Measurements from ENCODE around the gene ARID3A. TPM values are rescaled to one million over a fixed set of nuclear protein-coding genes. Genes with fewer than 3 reads are reported as not detected.

The ARID3A gene
- total and polyA plus RNA-seq, 2 of the 13 experiments (the other 11 are each of a cell fraction or from before 2014, with no cell fraction given): 71.3 to 77.9 TPM

DNA sequence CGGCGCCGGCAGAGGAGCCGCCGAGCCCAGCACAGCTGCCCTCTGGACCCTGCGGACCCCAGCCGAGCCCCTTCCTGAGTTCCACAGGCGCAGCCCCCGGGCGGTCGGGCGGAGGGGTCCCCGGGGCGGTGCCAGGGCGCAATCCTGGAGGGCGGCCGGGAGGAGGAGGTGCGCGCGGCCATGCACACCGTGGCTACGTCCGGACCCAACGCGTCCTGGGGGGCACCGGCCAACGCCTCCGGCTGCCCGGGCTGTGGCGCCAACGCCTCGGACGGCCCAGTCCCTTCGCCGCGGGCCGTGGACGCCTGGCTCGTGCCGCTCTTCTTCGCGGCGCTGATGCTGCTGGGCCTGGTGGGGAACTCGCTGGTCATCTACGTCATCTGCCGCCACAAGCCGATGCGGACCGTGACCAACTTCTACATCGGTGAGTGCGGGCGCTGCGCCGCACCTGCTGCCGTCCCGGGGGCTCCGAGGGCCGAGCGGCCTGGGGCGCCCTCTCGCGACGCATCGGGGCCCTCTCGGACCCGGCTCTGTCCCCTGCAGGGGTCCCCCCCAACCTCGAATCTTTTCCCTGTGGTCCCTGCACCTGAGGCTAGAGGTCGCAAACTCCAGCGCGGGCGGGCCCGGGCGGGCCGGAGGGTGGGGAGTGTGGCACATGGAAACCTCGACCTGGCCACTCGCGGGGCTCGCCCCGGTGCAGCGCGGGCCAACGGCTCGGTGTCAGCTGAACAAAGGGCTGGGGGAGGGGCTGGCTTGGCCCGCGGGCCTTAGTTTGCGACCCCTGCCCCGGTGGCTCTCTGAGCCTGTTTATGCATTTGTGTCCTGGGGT is 8.3 kb upstream of the ARID3A start, which contains the start of gene KISS1R (continued):
- TF ChIP-seq, protein P1, sequence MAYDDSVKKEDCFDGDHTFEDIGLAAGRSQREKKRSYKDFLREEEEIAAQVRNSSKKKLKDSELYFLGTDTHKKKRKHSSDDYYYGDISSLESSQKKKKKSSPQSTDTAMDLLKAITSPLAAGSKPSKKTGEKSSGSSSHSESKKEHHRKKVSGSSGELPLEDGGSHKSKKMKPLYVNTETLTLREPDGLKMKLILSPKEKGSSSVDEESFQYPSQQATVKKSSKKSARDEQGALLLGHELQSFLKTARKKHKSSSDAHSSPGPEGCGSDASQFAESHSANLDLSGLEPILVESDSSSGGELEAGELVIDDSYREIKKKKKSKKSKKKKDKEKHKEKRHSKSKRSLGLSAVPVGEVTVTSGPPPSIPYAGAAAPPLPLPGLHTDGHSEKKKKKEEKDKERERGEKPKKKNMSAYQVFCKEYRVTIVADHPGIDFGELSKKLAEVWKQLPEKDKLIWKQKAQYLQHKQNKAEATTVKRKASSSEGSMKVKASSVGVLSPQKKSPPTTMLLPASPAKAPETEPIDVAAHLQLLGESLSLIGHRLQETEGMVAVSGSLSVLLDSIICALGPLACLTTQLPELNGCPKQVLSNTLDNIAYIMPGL (CRISPR knock-in tag; IDR thresholded peaks at IDR 0.05; ENCODE audit: borderline replicate concordance in 1 of 2, low read depth in 1 of 2): peak; percentile 95 to 97
- TF ChIP-seq TOPORS (CRISPR knock-in tag; IDR thresholded peaks at IDR 0.05) (no peak), ZFP82 (CRISPR knock-in tag; IDR thresholded peaks at IDR 0.05; ENCODE audit: borderline replicate concordance) (peak; percentile 78; the same call in 1 of the 2 replicates), ZNF17 (CRISPR knock-in tag; IDR thresholded peaks at IDR 0.05) (peak; percentile 87; the same call in 1 of the 2 replicates), NFKB2 (CRISPR knock-in tag; IDR thresholded peaks at IDR 0.05; ENCODE audit: borderline replicate concordance) (peak; percentile 83; the same call in 1 of the 2 replicates), PPARG (CRISPR knock-in tag; conservative IDR thresholded peaks at IDR 0.05) (no peak), HCFC1 (IDR thresholded peaks at IDR 0.05; ENCODE audit: low read depth, low read length) (no peak), SP2 (CRISPR knock-in tag; IDR thresholded peaks at IDR 0.05) (peak; percentile 18; the same call in 1 of the 2 replicates), ARNTL (CRISPR knock-in tag; IDR thresholded peaks at IDR 0.05) (no peak; the same call in 1 of the 2 replicates), CHD2 (IDR thresholded peaks at IDR 0.05; ENCODE audit: low read depth, low read length) (no peak), KLF6 (CRISPR knock-in tag; IDR thresholded peaks at IDR 0.05) (0 out of 2 replicates have a peak, but pooled peaks have one; percentile 52), ZSCAN20 (CRISPR knock-in tag; IDR thresholded peaks at IDR 0.05; ENCODE audit: borderline replicate concordance) (peak; percentile 63; the same call in 1 of the 2 replicates)
- TF ChIP-seq, protein P2, sequence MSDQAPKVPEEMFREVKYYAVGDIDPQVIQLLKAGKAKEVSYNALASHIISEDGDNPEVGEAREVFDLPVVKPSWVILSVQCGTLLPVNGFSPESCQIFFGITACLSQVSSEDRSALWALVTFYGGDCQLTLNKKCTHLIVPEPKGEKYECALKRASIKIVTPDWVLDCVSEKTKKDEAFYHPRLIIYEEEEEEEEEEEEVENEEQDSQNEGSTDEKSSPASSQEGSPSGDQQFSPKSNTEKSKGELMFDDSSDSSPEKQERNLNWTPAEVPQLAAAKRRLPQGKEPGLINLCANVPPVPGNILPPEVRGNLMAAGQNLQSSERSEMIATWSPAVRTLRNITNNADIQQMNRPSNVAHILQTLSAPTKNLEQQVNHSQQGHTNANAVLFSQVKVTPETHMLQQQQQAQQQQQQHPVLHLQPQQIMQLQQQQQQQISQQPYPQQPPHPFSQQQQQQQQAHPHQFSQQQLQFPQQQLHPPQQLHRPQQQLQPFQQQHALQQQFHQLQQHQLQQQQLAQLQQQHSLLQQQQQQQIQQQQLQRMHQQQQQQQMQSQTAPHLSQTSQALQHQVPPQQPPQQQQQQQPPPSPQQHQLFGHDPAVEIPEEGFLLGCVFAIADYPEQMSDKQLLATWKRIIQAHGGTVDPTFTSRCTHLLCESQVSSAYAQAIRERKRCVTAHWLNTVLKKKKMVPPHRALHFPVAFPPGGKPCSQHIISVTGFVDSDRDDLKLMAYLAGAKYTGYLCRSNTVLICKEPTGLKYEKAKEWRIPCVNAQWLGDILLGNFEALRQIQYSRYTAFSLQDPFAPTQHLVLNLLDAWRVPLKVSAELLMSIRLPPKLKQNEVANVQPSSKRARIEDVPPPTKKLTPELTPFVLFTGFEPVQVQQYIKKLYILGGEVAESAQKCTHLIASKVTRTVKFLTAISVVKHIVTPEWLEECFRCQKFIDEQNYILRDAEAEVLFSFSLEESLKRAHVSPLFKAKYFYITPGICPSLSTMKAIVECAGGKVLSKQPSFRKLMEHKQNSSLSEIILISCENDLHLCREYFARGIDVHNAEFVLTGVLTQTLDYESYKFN (CRISPR knock-in tag; conservative IDR thresholded peaks at IDR 0.05): peak; percentile 40; the same call in 1 of the 2 replicates
- TF ChIP-seq, protein P3, sequence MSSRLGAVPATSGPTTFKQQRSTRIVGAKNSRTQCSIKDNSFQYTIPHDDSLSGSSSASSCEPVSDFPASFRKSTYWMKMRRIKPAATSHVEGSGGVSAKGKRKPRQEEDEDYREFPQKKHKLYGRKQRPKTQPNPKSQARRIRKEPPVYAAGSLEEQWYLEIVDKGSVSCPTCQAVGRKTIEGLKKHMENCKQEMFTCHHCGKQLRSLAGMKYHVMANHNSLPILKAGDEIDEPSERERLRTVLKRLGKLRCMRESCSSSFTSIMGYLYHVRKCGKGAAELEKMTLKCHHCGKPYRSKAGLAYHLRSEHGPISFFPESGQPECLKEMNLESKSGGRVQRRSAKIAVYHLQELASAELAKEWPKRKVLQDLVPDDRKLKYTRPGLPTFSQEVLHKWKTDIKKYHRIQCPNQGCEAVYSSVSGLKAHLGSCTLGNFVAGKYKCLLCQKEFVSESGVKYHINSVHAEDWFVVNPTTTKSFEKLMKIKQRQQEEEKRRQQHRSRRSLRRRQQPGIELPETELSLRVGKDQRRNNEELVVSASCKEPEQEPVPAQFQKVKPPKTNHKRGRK (CRISPR knock-in tag; IDR thresholded peaks at IDR 0.05): no peak
- TF ChIP-seq, protein P4, sequence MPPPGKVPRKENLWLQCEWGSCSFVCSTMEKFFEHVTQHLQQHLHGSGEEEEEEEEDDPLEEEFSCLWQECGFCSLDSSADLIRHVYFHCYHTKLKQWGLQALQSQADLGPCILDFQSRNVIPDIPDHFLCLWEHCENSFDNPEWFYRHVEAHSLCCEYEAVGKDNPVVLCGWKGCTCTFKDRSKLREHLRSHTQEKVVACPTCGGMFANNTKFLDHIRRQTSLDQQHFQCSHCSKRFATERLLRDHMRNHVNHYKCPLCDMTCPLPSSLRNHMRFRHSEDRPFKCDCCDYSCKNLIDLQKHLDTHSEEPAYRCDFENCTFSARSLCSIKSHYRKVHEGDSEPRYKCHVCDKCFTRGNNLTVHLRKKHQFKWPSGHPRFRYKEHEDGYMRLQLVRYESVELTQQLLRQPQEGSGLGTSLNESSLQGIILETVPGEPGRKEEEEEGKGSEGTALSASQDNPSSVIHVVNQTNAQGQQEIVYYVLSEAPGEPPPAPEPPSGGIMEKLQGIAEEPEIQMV (CRISPR knock-in tag; IDR thresholded peaks at IDR 0.05; ENCODE audit: low read depth): peak; percentile 94
- TF ChIP-seq, protein P5, sequence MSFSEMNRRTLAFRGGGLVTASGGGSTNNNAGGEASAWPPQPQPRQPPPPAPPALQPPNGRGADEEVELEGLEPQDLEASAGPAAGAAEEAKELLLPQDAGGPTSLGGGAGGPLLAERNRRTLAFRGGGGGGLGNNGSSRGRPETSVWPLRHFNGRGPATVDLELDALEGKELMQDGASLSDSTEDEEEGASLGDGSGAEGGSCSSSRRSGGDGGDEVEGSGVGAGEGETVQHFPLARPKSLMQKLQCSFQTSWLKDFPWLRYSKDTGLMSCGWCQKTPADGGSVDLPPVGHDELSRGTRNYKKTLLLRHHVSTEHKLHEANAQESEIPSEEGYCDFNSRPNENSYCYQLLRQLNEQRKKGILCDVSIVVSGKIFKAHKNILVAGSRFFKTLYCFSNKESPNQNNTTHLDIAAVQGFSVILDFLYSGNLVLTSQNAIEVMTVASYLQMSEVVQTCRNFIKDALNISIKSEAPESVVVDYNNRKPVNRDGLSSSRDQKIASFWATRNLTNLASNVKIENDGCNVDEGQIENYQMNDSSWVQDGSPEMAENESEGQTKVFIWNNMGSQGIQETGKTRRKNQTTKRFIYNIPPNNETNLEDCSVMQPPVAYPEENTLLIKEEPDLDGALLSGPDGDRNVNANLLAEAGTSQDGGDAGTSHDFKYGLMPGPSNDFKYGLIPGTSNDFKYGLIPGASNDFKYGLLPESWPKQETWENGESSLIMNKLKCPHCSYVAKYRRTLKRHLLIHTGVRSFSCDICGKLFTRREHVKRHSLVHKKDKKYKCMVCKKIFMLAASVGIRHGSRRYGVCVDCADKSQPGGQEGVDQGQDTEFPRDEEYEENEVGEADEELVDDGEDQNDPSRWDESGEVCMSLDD (CRISPR knock-in tag; IDR thresholded peaks at IDR 0.05; ENCODE audit: borderline replicate concordance): peak; percentile 59; the same call in 1 of the 2 replicates

Data from HepG2 (cell line).